GM19468 (cell line): ENCODE data around the gene UBE2J1.
"Not testable (repeated sequence)": the region's sequence is repeated elsewhere in the genome, so short reads cannot be mapped to it uniquely, and the experiment has no call there.

ENCODE experiments used
- ATAC-seq: cut with Tn5 transposase; IDR thresholded peaks from one replicate; pipeline ENCODE4 v1.9.1; 2021; ENCODE audit warnings: mild to moderate bottlenecking, moderate library complexity, moderate number of reproducible peaks; ENCODE audit not compliant: unreplicated experiment; ENCODE audit errors: extremely low read depth

UBE2J1 gene

DNA sequence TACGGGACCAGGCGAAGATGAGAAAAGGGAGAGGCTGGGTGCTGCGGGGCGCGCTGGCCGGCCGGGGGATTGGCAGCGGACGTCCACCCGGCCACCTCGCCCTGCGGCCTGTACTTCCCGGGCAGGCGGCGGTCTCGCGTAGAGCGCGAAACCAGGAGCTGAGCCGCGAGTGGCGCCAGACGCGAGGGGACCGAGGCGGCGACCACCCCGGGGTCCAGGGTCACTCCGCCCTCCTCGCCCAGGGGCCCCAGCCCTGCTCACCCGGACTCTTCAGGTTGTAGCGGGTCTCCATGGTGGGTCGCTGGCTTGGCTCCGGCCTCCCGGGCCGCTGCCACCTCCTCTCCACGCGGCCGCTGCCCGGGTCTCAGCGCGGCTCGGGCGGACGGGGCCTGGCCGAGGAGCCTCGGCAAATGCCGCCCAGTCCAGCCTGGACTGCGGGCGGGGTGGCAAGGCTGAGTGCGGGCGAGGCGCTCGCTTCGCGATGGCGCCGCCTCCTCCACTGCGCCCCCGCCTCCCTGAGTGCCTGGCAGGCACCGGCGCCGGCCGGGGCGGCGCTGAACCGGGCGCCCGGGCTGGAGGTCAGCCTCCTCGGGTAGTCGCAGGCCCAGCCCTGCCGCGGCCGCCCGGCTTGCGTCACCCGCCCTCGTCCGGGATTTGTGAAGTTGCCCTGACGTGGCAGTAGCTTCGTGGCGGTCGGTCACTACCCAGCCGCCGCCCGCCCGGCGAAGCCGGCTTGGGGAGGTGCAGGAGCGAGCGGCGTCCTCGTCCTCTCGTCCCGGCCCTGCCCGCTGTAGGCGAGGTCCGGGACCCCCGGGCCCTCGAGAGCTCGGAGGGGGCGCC is at the start of gene UBE2J1:
Gene UBE2J1, minus strand, starts transcription at position 445 of the 840 bp plus-strand sequence. Its CDS starts 153 bp downstream, at position 292.
- ATAC-seq = peak; percentile 35

DNA sequence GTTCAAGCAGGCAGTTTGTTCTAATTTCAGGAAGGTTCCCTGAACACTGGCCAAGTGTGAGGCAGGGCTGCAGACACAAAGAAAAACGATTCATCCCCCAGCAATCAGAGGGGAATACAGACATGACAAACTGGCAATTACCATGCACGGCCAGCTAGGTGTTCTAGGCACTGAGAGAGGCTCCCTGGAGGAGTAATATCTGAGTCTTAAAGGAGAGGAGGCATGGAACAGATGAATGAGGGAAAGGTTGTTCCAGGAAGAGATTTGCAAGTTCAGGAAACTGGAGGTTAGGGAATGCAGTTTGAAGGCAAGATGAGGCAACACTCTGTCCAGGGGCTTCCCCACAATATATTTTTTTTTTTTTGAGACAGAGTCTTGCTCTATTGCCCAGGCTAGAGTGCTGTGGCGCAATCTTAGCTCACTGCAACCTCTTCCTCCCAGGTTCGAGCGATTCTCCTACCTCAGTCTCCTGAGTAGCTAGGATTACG is 48.4 kb upstream of the UBE2J1 start:
- ATAC-seq = no peak

DNA sequence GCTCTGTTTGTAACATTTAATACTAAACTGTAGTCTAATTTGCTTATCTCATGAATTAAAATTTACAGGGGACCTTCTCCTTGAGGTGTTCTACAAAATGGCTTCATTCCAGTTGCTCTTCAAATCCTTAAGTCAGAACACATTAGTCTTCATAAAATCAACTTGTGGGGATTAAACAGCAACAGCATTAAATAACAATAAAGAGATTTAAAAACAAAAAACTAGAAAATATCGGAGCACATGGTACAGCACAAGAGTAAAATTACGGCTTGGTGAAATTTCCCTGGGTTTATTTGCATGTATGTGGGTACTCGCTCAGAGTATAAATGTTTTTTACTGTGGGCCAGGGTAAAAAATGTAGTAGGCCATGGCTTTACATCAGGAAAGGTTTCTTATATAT is 47.5 kb upstream of the UBE2J1 start:
- no peak for ATAC-seq

- no peak for ATAC-seq
Measured at GRCh38 chr6:89398762-89399525, 46.4 kb upstream of the UBE2J1 start.

GRCh38 chr6:89397884-89398283 is 45.4 kb upstream of the UBE2J1 start:
- not testable (repeated sequence) for ATAC-seq

GRCh38 chr6:89393659-89394058 is 41.1 kb upstream of the UBE2J1 start:
- ATAC-seq = no peak

DNA sequence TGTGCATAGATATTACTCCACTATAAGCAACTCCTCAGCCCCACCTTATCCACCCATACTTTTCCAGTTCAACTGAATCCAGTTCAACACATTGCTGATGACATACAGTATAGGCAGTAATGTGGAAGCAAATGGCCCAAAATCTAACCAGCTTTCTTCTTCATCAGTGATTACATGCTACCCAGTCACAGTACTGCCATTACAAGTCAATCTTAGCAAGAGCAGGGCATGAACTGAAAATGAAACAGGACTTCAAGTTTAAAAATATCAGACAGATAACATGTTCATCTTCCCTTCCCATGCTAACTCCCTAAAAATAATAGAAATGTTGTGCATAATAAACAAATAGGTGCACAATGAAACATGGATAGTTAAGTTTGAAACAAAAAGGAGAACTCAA is 40.3 kb upstream of the UBE2J1 start:
- ATAC-seq = no peak

DNA sequence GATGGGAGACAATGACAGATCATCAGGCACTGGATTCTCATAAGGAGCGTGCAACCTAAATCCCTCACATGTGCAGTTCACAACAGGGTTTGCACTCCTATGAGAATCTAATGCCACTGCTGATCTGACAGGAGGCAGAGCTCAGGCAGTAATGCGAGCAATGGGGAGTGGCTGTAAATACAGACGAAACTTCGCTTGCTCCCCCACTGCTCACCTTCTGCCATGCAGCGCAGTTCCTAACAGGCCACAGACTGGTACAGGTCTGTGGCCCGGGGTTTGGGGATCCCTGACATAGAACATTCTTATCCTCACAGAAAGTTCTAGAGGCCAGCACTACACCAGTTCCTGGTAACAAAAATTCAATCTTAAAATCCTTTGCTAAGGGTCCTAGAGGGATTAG is 36.3 kb upstream of the UBE2J1 start:
- ATAC-seq = no peak

- ATAC-seq = peak; percentile 90
Measured at GRCh38 chr6:89387516-89388201, 35.1 kb upstream of the UBE2J1 start.

GRCh38 chr6:89386917-89387491 is 34.5 kb upstream of the UBE2J1 start:
- ATAC-seq = no peak

GRCh38 chr6:89385846-89386245 is 33.3 kb upstream of the UBE2J1 start:
- no peak for ATAC-seq

DNA sequence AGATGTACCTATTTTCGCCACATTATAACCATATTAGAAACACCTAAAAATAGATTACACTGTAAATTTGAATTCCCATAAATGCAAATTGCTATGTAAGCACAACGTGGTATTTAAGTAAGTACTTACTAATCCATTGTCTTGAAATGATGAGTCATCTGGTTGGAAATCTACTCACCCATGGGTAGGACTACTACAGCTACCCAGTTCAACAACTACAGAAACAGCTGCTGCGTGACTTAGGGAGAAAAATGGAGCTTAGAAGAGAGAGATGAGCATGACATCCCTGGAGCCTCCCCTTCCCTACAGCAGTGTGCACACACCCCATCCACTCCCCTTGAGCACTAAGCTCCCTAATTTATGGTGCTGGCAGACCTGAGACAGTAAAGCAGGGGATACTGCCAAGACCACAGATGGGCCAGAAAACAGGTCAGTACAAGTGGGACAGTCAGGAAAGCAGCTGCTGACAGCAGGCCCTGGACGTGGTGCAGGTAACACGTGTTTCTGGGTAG is 32.7 kb upstream of the UBE2J1 start:
- no peak for ATAC-seq

DNA sequence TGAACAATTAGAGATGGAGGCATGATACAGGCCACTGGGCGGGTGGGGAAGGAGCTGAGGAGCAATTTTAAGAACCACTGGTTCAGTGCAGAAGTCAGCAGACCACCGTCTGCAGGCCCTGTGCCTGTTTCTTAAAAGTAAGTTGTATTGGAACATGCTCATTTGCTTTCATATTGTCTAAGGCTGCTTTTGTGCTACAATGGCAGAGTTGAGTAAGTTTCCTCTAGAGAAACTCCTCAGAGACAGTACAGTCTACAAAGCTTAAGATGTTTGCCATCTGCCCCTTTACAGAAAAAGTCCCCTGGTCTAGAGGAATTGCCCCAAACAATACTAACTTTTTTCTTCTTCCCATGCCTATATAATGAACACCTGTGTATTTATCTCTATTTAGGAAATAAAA is 28.5 kb upstream of the UBE2J1 start:
- ATAC-seq = no peak

DNA sequence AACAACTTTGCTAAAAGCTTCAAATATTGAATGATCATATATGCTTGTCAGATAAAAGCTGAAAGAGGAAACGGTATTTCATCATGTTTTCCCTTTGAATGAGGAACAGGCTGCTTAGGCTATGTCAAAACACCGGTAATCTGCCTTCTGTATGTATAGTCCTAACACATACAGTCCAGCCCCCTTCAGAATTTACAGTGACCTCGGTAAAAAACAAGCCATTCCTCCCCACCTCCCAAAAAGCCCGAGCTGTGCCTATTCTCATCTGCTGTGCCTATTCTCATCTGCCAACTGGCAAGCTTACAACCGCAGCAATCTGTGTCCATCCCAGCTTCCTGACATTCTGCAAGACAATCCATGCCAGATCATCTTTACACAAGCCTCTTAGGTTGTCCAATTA is 26.8 kb upstream of the UBE2J1 start:
- no peak for ATAC-seq

- no peak for ATAC-seq
Measured at GRCh38 chr6:89378628-89379027, 26.1 kb upstream of the UBE2J1 start.

DNA sequence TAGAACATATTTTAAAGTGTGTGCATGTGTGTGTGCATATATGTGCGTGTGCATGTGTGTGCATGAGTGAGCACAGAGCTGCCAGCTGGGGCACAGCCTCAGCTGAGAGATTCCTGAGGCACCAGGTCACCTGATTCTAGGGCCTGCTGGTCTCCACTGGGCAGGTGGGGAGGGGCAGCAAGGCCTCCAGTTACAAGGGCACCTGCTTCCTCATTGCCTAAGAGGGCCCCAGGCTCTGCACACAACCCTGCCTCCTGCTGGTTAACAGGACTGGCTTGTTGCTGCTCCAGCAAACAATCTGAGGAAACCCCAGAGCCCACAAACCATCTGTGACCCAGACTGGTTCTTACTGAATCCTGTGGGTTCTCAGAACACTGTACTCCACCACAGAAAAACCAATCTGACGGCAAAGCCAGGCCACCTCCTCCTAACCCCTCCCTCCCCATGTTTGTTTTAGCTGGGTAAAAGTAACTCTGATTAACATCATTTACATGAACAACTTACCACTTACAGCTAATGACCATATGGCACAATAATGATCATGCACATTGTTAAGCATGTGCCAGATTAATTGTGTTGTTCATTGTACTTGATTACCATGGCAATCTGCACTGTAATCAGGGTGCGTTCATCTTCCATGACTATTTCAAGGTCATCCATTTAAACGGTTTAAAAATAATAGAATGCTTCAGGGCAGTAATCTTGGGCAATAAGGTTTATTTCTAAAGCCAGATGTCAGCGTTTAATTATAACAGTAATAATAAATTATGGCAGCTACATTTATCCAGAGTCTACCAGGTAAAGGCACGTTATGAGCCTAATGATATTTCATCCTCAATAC is 23.1 kb upstream of the UBE2J1 start:
- peak; percentile 69 for ATAC-seq

- ATAC-seq = no peak
Measured at GRCh38 chr6:89372506-89372901, 20.0 kb upstream of the UBE2J1 start.

DNA sequence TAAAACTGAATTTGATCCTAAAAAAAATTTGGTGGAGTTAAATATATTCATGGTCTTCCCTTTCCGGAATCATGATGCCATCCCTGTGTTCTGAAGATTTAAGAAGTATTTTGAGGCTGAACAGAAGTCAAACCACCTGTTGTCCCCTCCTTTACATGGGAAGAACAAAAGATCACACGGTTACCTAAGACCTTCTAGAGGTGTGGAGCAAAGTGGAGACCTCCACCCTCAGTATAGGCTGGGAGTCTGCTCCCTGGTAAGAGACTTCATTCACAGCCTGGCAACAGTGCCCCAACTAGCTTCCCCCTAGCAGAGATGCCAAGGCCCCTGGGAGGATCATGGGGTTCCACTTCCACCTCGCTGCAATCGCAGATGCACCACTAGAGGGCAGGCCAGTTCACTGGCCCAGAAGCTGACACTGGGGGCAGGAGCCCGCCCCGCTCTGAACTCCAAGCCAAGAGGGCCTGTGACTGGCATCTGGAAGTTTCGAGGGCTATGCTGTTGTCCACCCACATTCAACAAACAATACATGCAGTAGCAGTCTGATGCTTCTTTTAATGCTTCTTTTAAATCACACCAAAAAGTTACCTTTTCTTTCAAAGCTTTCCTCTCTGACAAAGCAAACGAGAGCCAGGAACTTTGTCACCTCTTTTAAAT is 19.5 kb upstream of the UBE2J1 start:
- ATAC-seq = peak; percentile 52

- ATAC-seq = no peak
Measured at GRCh38 chr6:89368999-89369398, 16.5 kb upstream of the UBE2J1 start.
